LHCN-M2 (cell line): Measurements from ENCODE around the gene SYT17. TPM values are rescaled to one million over a fixed set of nuclear protein-coding genes. Genes with fewer than 3 reads are reported as not detected.
"Not testable (repeated sequence)": the region's sequence is repeated elsewhere in the genome, so short reads cannot be mapped to it uniquely, and the experiment has no call there.

ENCODE experiments used
- DNase-seq: peaks from one replicate; pipeline ENCODE4 v3.0.0-alpha.2; 2012; ENCODE audit warnings: low read depth
- total RNA-seq: library from RNA; depleted of rRNA; stranded (reverse); fragments of >200 nt; gene quantifications from 2 replicates; pipeline ENCODE4 v1.2.3, GENCODE V29; 2014

SYT17 gene
- total RNA-seq, 1 experiment from 2014 or later = not detected

DNA sequence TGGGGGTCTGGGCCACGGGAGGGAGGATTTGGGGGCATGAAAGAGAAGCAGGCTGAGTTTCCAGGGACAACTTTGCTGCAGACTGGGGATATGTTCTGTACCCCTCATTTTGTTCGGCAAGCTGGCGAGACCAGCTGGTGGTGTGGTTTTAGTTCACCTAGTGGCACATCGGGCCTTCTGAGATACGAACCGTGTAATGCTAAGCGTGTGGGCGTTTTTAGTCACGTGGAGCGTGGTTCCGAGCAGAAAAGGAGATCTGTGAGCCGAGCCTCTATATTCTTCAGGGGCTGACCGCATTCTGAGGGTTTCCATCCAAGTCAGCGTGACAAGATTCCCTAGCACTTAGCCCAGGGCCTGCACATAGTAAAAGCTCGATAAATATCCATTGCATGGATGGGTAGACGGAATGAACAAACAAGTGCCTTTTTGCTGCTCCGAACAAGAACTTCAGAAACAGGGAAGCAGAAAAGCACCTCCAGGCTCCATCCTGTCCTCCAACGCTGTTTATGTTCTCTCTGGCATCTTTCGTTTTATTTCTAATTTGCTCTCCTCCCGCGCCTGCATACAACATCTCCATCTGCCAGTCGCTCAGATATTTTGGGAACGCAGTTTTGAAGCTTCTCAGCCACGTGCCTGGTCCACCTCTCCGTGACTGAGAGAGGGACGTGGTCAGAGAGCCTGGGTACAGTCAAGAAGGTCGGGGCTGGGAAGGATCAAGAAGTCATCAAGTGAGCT lies 5.8 kb downstream of the SYT17 start:
- no peak for DNase-seq

- DNase-seq = no peak
Measured at GRCh38 chr16:19174478-19174877, 6.4 kb downstream of the SYT17 start.

GRCh38 chr16:19175492-19176262 lies 7.6 kb downstream of the SYT17 start:
- no peak for DNase-seq

DNA sequence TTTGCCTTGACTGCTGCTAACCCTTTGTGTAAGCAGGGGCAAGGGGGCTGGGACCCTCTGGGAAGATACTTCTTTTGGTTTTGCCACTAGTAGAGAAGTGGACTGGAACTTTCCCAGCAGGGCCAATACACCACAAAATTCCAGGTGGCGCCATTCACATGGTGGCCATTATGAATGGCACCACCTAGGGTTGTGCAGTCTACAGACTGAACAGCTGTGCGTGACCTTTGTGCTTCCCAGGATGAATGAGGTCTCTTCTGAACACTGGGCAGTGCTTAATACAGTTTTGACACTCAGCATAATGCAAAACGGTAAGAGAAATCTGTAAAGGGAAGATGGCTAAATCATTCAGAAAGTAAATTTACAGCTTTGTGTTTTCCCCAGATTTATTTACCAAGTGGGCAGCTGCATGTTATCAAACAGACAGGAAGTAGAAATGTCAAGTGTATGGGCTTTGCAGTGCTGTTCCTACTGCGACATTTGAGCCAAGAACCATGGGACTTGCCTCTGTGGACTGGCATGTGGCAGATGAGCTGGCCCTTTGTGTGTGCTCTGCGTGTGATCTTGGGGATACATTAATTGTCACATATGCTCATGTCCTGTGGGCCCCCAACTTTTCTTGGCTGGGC lies 9.2 kb downstream of the SYT17 start:
- peak; percentile 17 for DNase-seq

- DNase-seq = peak; percentile 46
Measured at GRCh38 chr16:19179546-19180490, 11.8 kb downstream of the SYT17 start.

DNA sequence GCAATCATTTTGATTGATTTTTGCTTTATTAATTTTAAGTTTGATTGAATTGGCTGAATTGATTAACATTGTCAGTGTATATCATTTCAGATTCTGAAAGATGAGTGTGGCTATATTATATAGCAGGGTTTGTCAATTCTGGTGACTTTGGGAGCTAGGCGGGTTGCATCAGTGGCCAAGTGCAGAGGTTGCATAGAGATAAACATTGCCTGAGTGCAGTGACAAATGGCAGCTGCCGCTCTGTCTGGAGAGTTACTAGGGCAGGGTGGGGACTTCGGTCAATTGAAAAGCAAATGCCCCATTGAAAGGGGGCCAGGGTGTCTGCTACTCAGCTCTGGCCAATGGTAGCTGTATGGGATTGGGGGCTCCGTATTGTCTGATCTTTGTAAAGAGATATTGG lies 12.7 kb downstream of the SYT17 start:
- DNase-seq = no peak

- no peak for DNase-seq
Measured at GRCh38 chr16:19182481-19182880, 14.4 kb downstream of the SYT17 start.

- no peak for DNase-seq
Measured at GRCh38 chr16:19183187-19183586, 15.1 kb downstream of the SYT17 start.

DNA sequence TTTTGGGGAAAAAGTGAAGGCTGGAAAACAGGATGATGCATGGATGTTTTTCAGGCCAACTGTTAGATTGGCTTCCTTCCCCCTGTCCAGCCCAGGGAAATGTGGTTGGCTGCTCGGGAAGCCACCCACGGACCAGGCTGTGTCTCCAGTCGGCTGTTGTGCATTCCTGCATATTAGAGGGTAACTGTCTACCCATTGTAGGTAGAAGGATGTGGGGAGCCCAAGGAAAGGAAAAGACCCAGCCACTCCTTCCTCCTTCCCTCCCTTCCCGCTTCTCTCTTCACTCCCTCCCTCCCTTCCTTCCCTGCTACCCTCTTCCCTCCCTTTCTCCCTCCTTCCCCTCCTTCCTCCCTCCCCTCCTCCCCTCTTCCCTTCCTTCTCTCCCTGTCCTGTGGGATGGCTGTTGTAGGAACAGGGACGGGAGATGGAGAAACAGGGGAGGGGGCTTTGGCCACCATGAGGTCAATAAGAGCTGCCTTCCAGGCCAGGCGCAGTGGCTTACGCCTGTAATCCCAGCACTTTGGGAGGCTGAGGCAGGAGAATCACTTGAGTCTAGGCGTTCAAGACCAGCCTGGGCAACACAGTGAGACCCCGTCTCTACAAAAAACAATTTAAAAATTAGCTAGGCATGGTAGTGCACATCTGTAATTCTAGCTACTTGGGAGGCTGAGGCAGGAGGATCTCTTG lies 16.9 kb downstream of the SYT17 start:
- no peak for DNase-seq

GRCh38 chr16:19185510-19185851 lies 17.4 kb downstream of the SYT17 start:
- DNase-seq = no peak

DNA sequence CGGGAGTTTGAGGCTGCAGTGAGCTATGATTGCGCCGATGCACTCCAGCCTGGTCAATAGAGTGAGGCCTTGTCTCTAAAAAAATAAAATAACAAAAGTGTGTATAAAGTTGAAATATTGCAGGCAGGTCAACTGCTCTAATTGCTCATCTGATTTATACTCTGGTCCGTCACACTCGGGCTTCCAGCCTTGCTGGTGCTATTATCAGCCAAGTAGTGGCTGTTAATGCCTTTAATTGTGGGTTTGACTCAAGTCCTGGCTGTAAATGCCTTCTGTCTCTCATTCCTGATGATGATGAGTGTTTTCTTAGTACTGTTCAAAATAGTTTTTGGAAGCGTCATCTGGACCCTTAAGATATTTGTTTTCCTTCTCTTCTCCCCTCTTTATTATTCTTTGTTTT lies 18.4 kb downstream of the SYT17 start:
- no peak for DNase-seq

DNA sequence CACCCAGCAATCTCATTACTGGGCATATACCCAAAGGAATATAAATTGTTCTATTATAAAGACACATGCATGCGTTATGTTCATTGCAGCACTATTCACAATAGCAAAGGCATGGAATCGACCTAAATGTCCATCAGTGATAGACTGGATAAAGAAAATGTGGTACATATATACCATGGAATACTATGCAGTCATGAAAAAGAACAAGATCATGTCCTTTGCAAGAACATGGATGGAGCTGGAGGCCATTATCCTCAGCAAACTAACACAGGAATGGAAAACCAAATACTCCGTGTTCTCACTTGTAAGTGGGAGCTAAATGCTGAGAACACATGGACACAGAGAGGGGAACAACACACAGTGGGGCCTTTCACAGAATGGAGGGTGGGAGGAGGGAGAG lies 19.9 kb downstream of the SYT17 start:
- not testable (repeated sequence) for DNase-seq

GRCh38 chr16:19188406-19188805 lies 20.4 kb downstream of the SYT17 start:
- DNase-seq = no peak

DNA sequence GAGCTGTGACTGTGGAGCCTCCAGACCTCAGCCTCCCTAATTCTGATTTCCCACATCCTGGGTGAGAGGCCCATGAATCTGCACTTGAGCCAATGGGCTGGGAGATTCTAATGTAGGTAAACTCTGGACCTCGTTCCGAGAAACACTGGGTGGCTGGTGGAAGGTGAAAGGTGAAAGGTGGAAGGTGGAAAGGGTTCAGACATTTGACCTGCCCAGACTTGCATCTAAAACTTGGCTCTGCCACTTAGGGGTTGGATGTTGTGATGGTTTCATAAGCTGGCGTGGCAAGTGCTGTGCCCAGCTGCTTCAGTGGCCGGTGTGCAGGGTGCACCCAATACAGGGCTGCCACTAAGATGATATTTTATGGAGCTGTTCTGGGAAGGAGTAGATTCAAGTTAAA lies 24.8 kb downstream of the SYT17 start:
- no peak for DNase-seq

GRCh38 chr16:19196871-19197270 lies 28.8 kb downstream of the SYT17 start:
- no peak for DNase-seq

- no peak for DNase-seq
Measured at GRCh38 chr16:19203374-19203966, 35.4 kb downstream of the SYT17 start.

- no peak for DNase-seq
Measured at GRCh38 chr16:19210280-19210924, 42.4 kb downstream of the SYT17 start.

- no peak for DNase-seq
Measured at GRCh38 chr16:19210968-19211367, 42.9 kb downstream of the SYT17 start.

DNA sequence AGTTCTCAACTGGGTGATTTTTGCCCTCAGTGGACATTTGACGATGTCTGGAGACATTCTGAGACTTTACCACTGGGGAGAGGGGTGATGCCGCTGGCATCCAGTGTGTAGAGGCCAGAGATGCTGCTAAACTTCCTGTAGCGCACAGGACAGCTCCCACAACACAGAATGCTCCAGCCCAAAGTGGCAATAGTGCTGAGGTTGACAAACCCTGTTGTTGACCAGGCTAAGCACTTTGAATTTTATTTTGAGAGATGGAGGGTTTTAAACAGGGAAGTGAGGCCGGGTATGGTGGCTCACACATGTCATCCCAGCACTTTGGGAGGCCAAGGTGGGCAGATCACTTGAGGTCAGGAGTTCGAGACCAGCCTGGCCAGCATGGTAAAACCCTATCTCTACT lies 44.0 kb downstream of the SYT17 start:
- no peak for DNase-seq

- DNase-seq = peak; percentile 2
Measured at GRCh38 chr16:19213885-19214284, 45.8 kb downstream of the SYT17 start.
